ENCODE data around the gene RGPD8.

RGPD8 gene

GRCh38 chr2:112476434-112476833 is 43.0 kb upstream of the RGPD8 start:
- no peak overlapping the region for H3K27ac ChIP-seq
- ChIA-PET POLR2A (ENCODE audit: low non-redundant PET) (no interaction called here), CTCF (no interaction called here)
- no peak for DNase-seq (ENCODE audit: low spot score)
- TF ChIP-seq CTCF (conservative IDR thresholded peaks at IDR 0.05; ENCODE audit: low read depth) = no peak

- TF ChIP-seq CTCF (conservative IDR thresholded peaks at IDR 0.05; ENCODE audit: low read depth) = no peak
- POLR2A ChIA-PET (ENCODE audit: low non-redundant PET) = no interaction called here
- CTCF ChIA-PET = no interaction called here
- no peak for DNase-seq (ENCODE audit: low spot score)
- H3K27ac ChIP-seq = no peak overlapping the region
Measured at GRCh38 chr2:112474844-112475486, 41.5 kb upstream of the RGPD8 start.

- DNase-seq (ENCODE audit: low spot score) = no peak
- no peak overlapping the region for H3K27ac ChIP-seq
- TF ChIP-seq CTCF (conservative IDR thresholded peaks at IDR 0.05; ENCODE audit: low read depth) = no peak
- ChIA-PET POLR2A (ENCODE audit: low non-redundant PET) (no interaction called here), CTCF (no interaction called here)
Measured at GRCh38 chr2:112472547-112473263, 39.3 kb upstream of the RGPD8 start.

- no peak overlapping the region for H3K27ac ChIP-seq
- no peak for TF ChIP-seq CTCF (conservative IDR thresholded peaks at IDR 0.05; ENCODE audit: low read depth)
- CTCF ChIA-PET = no interaction called here
- DNase-seq (ENCODE audit: low spot score) = no peak
- POLR2A ChIA-PET (ENCODE audit: low non-redundant PET) = no interaction called here
Measured at GRCh38 chr2:112465382-112465781, 31.9 kb upstream of the RGPD8 start.

GRCh38 chr2:112463256-112463655 is 29.8 kb upstream of the RGPD8 start:
- POLR2A ChIA-PET (ENCODE audit: low non-redundant PET) = no interaction called here
- TF ChIP-seq CTCF (conservative IDR thresholded peaks at IDR 0.05; ENCODE audit: low read depth) = no peak
- CTCF ChIA-PET = no interaction called here

GRCh38 chr2:112462178-112462577 is 28.7 kb upstream of the RGPD8 start:
- no peak overlapping the region for H3K27ac ChIP-seq
- TF ChIP-seq CTCF (conservative IDR thresholded peaks at IDR 0.05; ENCODE audit: low read depth) = no peak
- ChIA-PET POLR2A (ENCODE audit: low non-redundant PET) (interaction anchor here (0.6 kb wide), 1 partner anchor 429 kb away, joined by 3 read pairs; no protein-coding TSS in a partner anchor), CTCF (interaction anchor here (0.7 kb wide), 1 partner anchor 121 kb away, joined by 3 read pairs; no protein-coding TSS in a partner anchor)
- DNase-seq (ENCODE audit: low spot score) = no peak

More at GRCh38 chr2:112463256-112463655, 29.8 kb upstream of the RGPD8 start:
- DNase-seq (ENCODE audit: low spot score) = no peak
- H3K27ac ChIP-seq = no peak overlapping the region
